Measurements from ENCODE around the gene RSRC2.

DNA sequence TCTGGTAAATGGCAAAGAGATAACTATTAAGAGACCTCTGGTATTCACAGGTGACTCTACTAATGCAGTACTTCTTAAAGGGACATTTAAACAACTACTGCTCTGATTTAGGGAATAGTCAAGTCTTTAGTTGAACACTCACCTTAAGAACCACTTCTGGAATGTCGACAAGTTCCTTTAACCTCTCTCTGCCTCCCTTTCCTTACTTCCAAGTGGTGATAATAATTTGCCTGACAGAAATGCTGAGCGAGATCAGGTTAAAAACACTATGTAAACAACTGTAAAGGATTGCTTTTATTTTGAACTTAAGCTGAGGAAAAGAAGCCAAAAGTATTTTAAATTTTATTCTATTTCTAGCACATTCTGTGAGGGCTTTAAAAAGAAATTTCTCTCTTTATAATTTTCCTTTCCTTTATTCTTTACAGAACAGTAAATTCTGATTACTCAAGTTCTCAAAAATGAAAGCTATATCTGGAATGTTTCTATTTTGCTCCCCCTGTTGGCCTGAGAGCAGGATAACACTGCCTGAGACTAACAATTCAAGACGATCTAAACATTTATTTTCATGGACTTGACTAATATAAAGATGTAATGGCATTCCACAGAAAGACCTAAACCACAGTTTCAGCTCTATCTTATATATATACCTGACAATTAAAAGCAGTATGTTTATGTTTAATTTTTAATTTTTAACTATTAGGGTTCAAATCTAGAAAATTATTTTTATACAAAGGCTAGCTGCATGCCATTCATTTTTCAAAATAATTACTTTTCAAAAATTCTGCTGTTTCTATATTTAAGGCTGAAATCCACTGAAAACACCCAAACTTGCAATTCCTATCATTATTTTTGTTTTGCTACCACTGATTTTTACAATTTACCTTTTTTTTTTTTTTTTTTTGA is 55.2 kb downstream of the RSRC2 start:
- TF ChIP-seq EZH2 (IDR thresholded peaks at IDR 0.05; ENCODE audit: insufficient read depth, poor library complexity, severe bottlenecking) (no peak), EZH2phosphoT487 (IDR thresholded peaks at IDR 0.05; ENCODE audit: insufficient read depth, low read depth) (no peak)

Measured in GM23248 (cell line).